HG03558 (cell line): ENCODE data around the gene GUCY2C.

Experiments
- ATAC-seq: cut with Tn5 transposase; IDR thresholded peaks from one replicate; pipeline ENCODE4 v1.9.1; 2021; ENCODE audit warnings: moderate number of reproducible peaks; ENCODE audit not compliant: unreplicated experiment; ENCODE audit errors: extremely low read depth

The GUCY2C gene

DNA sequence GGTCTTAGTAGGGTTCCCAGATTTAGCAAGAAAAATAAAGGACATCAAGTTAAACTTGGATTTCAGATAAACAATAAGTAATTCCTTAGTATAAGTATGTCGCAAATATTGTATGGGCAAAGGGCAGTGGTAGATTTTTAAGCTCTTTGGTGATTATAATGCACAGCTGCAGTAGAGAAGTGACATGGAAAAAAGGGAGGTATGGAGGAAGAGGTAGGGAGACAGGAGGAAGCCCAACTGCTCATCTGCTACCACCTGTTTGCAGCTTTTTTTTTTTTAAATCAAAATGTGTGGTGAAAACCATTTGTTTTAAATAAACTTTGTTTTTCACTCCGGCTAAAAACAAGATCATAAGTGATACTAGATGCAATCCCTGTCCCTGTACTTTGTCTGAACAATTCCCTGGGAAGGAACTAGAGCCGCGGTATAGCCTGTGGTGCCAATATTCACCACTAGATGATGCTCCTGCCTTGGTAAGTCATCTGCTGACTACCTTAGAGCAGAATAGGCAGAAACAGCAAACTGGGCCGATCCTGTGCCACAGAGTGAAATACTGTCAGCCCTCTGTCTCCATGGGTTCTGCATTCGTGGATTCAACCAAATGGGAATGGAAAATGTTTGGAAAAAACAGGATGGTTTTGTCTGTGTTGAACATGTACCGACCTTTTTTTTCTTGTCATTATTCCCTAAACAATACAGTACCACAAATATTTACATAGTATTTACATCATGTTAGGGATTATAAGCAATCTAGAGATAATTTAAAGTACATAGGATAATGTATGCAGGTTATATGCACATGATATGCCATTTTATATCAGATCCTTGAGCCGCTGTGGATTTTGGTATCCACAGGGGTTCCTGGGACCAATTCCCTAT, 66.3 kb downstream of the GUCY2C start:
- ATAC-seq: peak; percentile 92

DNA sequence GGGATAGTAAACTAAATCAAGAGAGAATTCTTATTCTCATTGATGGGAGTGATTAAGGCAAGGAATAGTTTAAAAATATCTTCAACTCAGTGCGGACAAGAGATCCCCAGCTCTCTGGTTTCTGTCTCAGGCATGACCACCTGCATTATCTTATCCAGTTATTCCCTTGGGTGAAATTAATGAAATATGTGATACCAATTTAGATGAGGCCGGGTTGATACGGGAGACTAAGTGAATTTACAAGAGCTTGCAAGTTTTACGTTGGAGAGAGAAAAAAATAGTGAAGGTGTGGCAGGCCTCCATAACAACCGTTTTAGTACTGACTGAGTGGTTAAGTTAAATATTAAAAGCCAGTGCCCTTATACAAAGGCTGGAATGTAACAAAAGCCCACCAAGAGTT, 67.6 kb downstream of the GUCY2C start:
- ATAC-seq: no peak

DNA sequence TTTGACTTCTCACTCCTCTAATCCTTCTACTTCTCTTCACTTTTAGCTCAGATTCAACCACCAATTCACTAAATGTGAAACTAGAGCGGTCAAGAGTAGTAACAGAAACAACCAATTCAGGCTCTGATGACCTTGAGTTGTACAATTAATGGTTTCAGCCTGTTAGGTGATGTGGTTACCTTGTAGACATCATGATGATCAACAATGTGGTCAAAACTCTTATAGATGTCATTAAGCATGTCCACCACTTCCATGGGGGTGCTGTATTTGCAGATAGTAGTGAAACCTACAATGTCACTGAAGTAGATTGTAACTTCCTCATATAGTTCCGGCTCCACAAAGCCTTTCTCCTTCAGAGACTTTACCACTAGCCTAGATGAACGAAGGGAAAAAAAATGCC, 74.6 kb downstream of the GUCY2C start:
- ATAC-seq: peak; percentile 46

DNA sequence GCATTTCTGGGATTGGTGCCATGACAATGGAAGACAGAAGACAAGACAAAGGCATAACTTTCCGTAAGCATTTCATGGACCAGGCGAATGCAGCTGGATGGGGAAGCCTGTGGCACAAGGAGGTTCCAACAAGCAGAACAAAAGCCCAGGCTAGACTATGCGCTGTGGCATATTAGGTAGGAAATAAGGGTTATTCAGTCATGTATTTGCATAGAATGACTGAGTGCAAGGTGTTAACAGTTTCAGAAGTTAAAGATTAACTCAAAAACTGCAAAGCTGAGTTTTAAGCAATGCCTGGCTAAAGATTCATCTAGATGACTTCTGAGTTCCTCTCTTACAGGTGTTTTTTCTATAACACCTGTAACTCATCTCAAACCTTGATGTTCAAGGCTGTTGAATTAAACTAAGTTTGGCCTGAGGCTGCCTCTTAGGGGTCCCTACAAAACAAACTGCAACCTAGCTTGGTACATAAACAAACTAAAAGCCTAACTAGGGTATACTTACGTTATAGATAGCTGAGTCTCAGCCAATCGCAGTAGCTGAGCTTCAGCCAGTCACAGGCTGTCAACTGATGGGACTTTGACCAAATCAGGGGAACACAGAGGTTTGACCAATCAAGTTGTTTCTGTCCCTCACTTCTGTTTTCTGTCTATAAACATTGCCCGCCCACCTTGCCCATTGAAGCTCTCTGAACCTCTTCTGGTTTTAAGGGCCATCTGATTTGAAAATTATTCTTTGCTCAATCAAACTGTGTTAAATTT, 76.5 kb downstream of the GUCY2C start:
- ATAC-seq: no peak

DNA sequence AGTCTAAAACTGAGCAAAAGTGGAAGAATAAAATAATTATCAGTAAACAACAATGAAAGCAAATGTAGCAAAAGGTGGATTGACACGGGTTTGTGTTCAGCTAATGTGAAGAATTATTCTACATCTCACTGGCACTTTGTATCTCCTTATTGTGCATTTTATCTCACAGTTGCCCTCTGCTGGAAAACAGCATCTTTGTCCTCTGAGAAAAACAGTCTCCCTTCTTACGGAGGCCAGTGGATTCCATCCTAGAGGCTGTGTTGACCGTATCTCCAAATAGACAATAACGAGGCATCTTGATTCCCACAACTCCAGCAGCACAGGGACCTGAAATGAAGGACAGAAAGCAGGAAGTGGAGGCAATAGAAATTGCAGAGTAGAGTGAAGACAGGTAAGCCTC, 77.4 kb downstream of the GUCY2C start:
- ATAC-seq: no peak

DNA sequence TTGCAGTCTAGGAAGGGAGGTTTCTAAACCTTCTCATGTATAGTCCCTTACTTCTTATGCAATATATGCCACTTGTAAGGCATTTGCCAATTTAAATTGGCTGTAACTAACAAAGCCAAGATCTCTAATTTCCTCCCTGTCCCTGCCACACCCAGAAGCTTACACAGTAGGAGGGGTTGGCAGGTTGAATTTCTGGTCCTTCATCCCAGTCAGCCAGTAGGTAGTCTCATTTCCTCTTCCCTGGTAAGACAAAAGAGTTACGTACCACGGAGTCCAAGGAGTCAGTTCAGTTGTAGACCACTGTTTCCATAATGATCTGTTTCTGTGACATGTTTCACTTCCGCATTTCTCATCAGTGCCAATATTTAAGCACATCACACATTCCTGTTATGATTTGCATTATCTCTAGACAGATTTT, 81.7 kb downstream of the GUCY2C start:
- peak; percentile 51 for ATAC-seq

DNA sequence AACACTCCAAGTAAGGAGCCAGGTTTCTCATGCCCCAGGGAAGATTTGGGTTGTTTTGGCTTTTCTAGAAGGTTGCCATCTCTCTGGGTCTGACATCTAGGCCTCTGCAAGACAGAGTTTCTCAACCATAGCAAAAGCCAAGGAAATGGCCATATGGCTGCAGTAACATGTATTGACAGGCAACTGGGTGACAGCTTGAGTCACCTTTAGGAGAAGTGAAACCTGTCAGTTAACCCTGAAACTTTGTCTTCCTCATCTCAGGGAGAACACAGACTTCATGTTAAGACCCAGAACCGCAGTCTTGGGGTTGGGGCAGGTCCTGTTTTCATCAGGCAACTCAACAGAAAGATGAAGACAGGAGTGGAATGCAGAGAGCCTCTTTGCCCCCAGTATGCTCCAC, 82.7 kb downstream of the GUCY2C start:
- peak; percentile 89 for ATAC-seq

DNA sequence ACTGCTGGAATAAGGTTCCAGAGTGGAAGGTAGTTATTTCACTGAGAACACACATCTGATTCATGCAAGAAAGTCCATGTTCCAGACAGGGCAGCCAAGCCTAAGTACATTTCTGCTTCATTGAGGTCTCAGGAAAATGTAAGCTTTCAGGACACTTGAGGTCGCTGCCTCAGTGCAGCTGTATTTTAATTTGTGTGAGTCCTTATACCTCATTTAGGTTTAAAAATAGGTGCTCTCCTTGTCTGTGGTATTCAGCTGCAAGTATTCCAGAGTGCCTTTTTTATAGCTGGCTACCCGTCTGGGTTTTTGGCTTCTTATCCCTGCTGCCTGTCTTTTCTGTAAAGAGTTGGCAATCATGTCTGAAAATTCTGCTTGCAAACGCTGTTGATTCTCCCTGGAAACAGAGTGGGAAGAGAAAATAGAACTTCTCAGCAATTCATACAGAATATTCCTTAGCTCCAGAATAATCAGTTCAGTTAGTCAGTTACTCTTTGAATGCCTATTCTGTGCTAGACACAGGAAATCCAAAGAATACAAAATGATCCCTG, 83.4 kb downstream of the GUCY2C start:
- ATAC-seq: no peak

DNA sequence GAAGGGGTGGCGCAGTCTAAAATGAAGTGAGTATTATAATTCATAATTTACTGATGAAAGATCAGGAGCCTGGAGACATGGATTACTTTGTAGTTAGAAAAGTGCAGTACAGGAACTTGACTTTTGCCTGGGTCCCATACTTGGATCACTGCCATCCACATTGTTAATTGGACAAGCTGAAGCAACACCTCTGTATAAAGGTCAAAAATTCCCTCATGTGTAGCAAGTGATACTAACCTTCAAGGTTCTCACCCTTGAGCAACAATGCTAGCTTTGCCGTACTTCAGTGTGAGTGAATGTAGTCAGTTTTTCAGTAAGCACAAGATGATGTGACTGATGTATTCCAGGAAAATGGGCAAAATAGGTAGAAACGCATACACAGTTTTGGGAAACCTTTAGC, 84.1 kb downstream of the GUCY2C start:
- ATAC-seq: no peak

DNA sequence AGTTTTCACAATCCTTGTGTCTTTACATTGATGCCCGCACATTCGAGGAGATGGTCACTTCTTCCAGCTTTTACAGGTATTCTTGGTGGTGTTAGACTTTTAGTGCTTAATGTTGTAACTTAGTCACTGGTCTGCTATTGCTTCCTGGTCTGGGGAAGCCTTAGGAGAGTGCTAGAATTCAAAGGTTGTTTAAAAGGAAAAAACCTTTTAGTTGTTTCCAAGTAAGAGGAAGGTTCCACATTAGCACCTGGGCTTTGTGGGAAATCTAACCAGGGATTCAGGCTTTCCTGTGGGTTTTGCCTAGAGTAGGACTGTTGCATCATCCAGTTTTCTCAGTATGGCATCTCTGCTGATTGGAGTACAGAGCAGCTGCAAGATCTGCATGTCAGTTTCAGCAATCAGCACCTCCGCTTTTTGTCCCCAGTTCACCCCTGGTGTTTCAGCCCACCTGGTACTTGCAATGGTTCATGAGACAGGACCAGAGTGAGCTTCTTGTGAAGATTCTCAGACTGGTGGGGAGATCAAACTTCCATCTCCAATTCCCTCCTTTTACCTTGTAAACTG, 84.7 kb downstream of the GUCY2C start:
- no peak for ATAC-seq

DNA sequence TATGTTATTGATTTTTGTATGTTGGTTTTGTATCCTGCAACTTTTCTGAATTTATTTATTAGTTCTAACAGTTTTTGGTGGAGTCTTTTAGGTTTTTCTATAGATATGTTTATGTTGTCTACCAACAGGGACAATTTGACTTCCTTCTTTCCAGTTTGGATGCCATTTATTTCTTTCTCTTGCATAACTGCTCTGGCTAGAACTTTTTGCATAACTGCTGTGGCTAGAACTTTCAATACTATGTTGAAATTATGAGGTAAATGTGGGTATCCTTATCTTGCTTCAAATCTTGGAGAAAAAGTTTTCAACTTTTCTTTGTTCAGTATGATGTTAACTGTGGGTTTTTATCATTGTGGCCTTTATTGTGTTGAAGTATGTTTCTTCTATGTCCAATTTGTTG, 88.8 kb downstream of the GUCY2C start:
- ATAC-seq: no peak

DNA sequence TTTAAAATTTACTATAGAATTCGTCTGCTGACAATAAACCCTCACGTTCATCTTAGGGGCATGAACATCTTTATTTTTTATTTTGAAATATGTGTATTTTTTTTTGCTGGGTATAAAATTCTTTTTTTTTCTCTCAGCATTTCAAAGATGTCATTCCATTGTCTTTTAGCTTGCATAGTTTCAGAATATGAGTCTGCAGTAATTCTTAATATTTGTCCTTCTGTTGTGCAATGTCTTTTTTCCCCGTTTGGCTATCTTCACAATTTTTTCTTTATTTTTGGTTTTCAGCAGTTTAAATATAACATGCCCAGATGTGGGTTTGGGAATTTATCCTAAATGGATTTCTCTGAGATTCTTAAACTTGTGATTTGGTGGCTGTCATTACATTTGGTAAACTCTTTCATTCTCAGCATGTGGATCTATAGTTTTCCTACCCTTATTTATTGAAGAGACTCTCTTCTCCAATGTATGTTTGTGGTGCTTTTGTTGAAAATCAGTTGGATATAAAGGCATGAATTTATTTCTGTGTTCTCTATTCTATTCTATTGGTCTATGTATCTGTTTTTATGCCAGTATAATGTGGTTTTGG, 90.9 kb downstream of the GUCY2C start:
- ATAC-seq: no peak

DNA sequence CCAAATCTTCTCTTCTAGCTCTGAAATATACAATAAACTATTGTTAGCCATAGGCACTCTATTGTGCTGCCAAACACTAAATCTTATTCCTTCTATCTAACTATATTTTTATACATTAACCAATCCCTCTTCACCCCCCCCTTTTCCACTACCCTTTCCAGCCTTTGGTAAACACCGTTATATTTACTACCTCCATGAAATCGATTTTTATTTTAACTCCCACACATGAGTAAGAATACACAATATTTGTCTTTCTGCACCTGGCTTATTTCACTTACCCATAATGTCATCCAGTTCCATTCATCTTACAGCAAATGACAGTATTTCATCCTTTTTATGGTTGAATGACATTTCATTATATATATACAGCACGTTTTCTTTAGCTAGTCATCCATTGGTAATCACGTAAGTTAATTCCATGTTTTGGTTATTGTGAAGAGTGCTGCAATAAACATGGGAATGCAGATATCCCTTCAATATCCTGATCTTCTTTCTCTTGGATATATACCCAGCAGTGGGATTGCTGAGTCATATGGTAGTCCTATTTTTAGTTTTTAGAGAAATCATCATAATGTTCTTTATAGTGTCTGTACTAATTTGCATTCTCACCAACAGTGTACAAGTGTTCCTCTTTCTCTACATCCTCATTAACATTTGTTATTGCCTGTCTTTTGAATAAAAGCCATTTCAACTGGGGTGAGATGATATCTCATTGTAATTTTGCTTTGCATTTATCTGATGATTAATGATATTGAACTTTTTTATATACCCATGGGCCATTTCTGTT, 94.5 kb downstream of the GUCY2C start:
- ATAC-seq: no peak

DNA sequence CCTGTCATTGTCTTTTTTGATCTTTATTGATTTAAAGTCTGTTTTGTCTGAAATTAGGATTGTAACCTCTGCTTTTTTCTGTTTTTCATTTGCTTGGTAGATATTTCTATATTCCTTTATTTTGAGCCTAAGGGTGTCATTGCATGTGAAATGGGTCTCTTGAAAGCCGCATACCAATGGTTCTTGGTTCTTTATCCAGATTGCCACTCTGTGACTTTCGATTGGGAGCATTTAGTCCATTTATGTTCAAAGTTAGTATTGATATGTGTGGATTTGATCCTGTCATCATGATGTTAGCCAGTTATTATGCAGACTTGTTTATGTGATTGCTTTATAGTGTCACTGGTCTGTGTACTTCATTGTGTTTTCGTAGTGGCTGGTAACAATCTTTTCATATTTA, 98.9 kb downstream of the GUCY2C start:
- no peak for ATAC-seq

DNA sequence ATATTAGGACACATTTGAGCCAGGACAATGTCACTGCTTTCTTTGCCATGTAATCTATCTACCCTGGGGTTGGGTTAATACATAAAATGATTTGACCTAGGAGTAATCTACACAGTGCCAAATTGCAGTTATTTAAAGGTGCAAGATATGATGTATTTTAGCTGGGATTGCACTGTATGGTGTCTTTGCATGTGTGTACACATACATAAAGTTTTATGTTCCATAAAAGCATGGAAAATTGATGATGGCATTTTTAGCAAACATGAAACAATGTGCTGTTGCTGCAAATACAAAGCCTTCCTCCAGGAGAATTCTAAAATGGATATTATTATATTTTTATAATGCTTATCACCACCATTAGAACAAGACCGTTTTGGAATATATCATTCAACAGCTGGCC, 104.7 kb downstream of the GUCY2C start:
- ATAC-seq: no peak

DNA sequence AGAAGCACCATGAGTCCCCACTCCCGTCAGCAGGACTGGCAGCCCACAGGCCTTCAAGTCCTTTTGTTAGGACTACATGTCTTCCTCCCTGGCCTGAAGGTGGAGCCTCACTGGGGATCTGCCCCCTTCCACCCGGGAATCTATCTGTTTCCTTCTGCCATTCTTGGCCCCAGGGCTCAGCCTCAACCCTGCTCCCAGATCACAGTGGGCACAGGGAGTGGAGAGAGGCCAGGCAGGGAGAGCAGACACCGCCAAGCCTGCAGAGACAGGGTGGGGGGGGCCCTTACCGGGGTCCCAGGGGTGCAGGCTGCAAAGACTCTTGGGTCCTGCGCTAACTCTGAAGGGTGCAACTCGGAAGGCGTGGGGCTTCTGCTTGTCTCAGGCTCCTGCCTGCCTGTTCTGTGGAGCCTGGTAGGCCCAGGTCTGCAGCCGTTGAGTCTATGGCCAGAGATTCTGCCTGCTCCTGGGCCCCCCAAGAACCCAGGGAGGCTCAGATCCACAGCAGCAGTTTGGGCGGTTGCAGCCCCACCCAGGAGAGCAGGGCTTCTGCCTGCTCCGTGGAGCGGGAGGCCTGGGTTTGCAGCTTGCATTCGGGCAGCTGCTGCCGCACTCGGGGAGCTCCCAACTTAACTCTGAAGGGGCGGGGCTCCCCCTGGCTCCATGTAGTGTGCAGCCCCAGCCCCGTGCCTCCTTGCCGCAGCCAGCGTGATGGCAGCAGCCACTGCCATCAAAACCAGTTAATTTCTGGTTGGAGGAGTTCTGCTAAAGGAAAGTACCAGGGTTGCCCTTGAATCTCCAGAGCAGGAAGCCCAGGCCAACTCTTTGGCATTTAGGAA, 107.0 kb downstream of the GUCY2C start:
- no peak for ATAC-seq

DNA sequence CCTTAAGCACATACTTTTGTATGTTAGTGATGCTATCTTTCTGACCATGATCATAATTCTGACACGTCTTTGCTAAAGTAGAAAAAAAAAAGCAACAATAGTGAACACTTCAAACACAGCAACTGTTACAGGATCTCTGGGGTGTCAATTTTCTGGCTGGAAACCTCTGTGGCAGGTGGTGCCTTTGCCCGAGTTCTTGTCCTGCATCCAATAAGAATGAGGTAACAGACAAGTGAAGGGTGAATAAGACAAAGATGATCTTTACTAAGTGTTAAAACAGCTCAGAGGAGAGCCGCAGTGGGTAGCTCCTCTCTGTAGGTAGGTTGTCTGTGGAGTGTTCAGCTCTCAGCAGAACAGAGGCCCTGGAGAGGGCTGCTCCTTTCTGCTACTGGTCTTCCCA, 107.8 kb downstream of the GUCY2C start:
- ATAC-seq: no peak

DNA sequence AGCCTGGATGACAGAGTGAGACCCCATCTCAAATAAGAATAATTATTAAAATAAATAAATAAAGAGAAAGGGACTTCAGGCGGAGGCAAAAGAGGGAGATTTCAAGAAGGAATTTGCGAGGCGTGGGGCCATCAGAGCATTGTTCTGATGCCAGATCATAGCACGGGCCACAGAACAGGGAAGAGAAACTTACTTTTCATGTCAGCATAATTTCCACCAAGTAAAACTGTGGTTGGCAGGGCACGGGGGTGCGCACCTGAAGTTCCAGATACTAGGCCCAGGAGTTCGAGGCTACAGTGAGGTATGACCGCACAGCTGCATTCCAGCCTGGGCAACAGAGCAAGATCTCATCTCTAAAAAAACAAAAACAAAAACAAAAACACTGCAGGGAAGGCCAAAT, 117.8 kb downstream of the GUCY2C start:
- ATAC-seq: no peak

DNA sequence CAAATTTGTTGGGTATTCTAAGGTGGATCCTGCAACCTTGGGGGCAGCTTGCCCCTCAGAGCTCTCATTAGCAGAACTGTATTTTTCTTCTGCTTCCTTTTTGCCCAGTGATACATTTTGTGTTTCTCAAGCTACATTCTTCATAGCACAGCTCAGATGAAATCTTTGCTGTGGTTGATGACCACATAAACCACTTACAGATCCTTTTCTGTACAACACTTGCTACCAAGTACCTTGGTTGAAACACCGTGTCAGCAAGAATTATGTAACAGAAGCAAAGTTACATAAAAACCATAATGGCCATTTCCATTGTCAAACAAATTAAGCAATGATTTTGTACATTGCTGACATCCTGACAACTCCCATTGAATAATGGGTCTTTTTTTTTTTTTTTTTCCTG, 119.1 kb downstream of the GUCY2C start:
- peak; percentile 79 for ATAC-seq
